SHP77 (cell line): ENCODE measurements around the gene NCKAP1.
"Not testable (repeated sequence)": the region's sequence is repeated elsewhere in the genome, so short reads cannot be mapped to it uniquely, and the experiment has no call there.

Source experiments
- DNase-seq, 2 experiments: peaks; one replicate each; lab custom pipeline; 2025; lab: John Stamatoyannopoulos, UW

Gene NCKAP1, protein sequence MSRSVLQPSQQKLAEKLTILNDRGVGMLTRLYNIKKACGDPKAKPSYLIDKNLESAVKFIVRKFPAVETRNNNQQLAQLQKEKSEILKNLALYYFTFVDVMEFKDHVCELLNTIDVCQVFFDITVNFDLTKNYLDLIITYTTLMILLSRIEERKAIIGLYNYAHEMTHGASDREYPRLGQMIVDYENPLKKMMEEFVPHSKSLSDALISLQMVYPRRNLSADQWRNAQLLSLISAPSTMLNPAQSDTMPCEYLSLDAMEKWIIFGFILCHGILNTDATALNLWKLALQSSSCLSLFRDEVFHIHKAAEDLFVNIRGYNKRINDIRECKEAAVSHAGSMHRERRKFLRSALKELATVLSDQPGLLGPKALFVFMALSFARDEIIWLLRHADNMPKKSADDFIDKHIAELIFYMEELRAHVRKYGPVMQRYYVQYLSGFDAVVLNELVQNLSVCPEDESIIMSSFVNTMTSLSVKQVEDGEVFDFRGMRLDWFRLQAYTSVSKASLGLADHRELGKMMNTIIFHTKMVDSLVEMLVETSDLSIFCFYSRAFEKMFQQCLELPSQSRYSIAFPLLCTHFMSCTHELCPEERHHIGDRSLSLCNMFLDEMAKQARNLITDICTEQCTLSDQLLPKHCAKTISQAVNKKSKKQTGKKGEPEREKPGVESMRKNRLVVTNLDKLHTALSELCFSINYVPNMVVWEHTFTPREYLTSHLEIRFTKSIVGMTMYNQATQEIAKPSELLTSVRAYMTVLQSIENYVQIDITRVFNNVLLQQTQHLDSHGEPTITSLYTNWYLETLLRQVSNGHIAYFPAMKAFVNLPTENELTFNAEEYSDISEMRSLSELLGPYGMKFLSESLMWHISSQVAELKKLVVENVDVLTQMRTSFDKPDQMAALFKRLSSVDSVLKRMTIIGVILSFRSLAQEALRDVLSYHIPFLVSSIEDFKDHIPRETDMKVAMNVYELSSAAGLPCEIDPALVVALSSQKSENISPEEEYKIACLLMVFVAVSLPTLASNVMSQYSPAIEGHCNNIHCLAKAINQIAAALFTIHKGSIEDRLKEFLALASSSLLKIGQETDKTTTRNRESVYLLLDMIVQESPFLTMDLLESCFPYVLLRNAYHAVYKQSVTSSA

DNA sequence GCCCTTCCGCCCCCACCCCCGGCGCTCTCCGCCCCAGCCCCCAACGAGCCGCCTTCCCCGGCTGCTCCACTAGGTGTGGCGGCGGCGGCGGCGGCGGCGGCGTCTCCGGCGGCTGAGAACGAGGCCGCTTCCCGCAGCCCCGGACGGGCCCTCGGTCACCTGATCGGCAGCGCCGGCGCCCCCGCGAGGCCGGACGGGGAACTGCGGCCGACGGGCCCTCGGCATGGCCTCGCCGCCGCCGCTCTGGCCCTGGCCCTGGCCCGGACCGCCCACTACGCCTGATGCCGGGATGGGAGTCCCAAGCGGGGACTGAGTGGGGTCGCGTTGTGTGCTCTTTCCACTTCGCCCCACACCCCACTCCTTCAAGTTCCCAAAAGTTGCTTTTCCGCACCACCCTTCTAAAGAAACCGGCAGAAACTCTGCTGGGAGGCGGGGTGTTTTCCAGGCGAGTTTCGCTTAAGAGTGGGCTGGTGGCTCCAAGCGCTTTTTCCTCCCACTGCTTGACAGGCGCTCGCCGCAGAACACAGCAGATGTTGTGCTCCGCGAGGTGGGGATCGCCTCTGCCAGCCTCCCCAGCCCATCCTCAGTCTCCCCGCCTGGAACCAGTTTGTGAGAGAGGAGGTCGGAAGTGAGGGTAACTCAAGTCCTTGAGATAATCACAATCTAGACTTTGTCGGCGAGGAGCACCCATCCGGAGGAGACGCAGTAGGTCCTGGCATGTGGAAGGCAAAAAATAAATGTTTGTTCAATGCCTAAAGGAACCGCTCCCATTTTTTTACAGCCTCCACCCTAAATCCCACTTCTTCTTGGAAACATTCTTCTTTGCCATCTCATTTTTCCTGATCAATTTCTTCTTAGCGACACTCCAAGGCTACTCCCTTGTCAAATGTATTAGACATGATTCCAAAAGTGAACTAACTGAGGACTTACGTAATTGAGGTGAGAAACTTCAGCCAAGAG lies at the start of gene NCKAP1:
Gene NCKAP1 (minus strand): TSS at position 117 of the 960 bp plus-strand sequence. CDS start 358 bp downstream, outside the sequence.
- DNase-seq: peak; percentile 56 to 85

DNA sequence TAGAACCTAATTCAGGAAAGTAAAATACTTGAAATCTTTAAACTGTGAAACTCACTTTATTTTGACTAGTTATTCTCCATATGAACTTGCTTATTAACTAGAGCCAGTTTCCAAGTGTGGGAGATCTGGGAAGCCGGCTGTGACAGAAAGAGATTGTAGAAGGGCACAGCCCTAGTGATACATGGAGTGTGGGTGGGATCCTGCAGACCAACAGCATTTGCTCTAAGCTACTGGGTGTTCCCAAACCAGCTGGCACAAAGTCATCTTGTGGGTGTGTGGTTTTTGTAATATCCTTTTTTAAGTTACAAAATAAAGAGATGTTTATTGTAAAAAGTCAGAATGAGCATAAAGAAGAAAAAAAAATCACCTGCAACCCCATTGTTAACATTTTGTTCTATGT lies 43.7 kb upstream of the NCKAP1 start:
- no peak for DNase-seq

DNA sequence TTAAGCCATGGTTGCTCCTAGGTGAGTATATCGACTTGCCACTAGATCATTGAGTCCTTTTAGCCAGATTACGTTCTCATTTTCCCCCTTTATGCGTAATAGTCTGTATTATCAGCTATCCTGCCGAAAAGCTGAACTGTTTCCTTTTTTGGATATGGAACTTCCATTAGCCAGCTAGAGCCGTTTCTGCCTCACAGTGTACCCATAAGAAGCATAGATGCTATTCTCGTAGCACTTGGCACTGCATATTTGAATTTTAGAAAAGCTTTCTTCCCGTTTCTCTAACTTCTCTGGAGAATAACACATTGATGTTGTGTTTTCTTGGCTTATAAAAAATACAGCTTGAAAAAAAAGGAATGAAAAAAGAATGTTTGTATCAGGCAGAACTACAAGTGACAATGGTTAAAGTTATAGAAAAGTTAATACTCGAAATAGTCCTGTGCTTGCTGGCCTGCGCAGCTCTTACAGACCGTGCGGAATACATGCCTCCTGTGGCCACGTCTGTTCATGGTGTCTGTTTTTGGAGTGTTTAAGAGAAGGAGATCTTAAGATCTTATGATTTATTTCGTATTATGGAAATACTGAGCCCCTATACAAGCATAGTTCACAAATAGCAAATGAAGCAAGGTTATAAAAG lies 41.0 kb upstream of the NCKAP1 start:
- peak; percentile 9 to 22 for DNase-seq

DNA sequence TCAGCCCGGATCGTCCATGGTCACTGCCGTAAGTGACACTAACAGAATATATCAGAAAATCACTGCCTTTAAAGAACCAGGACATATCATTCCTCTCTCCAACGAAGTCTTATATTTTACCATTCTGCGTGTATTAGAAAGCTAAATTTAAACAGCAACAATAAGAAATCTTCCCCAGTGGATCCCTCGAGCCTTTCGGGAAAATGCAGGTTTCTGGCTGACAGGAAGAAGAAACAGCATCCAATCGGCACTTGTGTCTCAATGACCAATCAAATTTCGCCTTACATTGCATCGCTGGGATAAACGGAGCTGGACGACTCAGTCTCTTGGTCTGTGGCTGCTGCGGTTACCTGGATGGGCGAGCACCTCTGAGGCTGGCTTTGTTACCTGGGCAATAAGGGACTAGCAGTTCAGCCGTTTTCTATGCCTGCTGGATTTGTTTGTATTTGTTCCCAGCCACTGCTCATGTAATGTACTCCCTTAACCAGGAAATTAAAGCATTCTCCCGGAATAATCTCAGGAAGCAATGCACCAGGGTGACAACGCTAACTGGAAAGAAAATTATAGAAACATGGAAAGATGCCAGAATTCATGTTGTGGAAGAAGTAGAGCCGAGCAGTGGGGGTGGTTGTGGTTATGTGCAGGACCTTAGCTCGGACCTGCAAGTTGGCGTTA lies 40.3 kb upstream of the NCKAP1 start, which contains the start of gene DUSP19:
Gene DUSP19 (plus strand): TSS at position 284 of the 675 bp plus-strand sequence. CDS start 187 bp downstream, at position 471.
- peak; percentile 88 to 90 for DNase-seq

DNA sequence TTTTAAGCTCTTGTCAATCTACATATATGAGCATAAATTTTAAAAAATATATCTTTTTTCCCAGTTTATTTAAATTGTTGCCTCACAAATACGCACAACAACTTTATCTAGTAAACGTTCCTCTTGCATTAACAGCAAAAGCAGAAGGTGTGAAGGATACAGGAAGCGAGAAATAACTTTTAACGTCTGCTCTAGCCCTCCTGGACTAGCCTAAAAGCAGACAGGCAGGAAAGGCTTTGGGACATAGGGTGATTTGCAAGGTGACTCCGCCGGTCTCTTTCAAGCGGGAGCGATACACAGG lies 39.9 kb upstream of the NCKAP1 start:
- no peak for DNase-seq

DNA sequence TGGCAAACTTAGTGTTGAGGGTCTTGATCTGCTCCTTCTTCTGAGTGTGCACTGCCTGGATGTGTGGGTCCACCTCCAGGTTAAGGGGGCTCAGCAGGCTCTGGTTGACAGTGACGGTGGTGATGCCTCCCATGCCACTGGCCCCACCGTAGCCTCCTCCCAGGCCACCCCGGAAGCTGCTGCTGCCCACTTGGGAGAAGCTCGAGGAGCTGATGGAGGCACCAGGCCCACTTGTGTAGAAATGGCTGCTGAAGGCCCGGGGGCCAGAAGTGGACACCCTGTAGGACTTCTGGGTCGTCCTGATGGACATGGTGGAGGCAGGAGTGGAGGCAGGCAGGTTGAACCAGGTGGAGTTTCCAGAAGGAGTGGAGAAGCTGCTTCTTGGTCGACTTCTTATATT lies 33.9 kb upstream of the NCKAP1 start:
- no peak for DNase-seq

DNA sequence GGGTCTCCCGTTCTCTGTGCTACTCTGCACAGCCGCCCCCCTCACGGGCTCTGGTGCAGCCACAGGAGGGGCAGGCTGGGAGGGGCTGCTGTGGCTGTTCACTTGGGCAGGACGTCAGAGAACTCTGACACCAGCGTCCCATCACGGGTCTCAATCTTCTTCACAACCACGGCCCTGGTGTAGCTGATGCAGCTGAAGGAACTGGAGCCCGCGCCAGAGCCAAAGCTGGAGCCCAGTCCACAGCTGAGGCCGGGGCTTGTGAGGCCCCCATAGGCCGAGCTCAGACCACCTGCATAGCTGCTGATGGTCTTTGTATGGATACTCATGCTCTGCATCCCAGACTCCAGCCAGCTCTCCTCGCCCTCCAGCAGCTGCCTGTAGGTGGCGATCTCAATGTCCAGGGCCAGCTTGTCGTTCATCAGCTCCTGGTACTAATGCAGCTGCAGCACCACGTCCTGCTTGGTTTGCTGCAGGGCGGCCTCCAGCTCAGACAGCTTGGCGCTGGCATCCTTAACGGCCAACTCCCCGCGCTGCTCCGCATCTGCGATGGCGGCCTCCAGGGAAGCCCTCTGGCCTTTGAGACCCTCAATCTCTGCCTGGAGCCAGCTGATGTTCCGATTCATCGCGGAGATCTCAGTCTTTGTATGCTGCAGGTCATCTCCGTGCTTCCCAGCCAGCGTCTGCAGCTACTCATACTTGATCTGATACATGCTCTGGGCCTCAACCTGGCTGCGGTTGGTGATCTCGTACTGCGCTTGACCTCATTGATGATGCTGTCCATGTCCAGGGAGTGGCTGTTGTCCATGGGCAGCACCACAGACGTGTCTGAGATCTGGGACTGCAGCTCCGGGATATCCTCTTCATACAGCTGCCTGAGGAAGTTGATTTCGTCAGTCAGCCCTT lies 32.9 kb upstream of the NCKAP1 start:
- DNase-seq: peak; percentile 82 to 84

DNA sequence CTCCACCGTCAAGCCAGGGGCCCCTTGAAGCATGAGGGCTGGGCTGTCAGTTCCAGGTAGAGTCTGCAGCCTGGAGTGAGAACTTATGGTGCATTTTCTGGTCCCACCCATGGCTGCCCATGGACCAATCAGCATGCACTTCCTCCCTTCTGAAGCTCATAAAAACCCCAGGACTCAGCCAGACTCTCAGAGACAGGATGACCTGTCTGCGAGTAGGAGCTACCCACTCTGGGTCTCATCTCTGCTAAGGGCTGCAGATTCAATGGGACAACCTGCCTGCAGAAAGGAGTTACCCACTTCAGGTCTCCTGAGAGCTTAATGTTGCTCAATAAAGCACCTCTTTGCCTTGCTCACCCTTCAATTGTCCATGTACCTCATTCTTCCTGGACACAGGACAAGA lies 30.9 kb upstream of the NCKAP1 start:
- DNase-seq: no peak

DNA sequence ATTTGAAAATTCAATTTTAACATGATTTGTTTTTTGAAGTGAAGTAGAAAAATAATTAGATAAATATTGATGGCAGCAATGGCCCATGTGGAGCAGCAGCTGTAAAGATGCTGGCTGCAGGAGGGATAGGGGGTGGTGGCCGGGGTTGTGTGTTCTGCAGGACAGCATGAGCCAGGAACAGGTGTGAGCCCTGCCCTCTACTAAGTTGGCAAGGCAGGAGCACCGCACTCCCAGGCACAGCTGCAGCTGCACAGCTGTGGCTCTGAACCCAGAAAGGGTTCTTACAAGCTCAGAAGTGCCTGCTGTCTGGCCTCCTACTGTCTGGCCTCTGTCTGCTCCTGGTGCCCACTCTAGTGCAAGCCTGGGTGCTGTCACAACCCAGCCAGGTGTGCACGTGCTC lies 30.3 kb upstream of the NCKAP1 start:
- no peak for DNase-seq

DNA sequence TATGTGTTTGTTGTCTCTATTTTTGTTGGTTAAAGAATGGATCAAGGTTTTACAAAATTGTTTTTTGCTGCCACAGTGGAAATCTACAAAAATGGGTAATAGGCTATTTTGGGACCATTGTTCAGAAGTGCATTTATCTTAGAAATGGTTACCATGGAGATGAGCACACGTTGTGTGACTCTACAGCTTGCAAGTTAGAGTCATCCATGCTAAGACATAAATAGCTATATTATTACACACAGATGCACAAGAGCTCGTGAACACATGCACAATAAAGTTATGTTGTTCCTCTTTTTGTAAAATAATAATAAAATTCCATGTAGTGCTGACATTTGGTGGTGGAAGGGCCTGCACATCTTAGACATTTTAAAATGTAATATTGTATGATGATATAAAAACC lies 24.8 kb upstream of the NCKAP1 start:
- no peak for DNase-seq

DNA sequence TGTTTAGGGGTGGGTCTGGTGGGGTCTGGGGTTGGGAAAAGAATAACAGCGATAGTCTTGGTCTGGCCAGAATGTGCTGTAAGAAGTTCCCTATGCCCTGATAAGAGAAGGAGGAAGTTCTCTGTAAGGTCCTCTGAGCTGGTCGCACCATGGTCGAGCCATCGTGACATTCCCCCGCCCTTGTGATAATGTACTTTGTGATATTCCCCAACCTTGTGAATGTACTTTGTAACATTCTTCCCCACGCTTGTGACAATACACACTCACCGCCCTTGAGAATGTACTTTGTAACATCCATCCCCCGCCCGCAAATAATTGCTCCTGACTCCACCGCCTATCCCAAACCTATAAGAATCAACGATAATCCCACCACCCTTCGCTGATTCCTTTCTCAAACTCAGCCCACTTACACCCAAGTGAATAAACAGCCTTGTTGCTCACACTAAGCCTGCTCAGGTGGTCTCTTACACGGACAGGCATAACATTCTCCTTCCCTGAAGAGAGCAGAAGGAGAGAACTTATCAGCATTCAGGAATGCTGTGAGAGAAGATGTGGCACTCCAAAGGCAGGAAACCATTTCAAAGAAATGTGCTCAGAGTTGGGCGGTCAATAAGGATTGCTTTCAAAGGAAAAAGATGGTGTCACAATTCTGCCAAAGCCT lies 22.4 kb upstream of the NCKAP1 start:
- no peak for DNase-seq

DNA sequence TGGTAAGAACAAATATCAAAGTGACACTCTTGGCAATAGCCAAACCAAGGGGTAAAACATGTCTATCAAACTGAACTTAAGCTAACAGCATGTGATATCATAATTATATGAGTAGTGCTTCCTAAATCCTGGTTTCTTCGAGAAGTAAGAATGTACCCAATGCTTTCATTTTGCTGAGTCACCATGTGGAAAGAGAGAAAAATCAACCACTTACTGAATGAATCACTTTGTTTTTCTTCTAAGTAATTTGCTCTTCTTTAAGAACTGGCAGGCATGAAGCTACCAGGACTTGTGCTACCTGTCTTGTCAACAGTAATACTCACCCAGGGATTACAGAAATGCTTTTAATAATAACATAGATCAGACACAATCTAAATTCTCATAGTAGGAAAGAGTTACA lies 21.3 kb upstream of the NCKAP1 start:
- no peak for DNase-seq

DNA sequence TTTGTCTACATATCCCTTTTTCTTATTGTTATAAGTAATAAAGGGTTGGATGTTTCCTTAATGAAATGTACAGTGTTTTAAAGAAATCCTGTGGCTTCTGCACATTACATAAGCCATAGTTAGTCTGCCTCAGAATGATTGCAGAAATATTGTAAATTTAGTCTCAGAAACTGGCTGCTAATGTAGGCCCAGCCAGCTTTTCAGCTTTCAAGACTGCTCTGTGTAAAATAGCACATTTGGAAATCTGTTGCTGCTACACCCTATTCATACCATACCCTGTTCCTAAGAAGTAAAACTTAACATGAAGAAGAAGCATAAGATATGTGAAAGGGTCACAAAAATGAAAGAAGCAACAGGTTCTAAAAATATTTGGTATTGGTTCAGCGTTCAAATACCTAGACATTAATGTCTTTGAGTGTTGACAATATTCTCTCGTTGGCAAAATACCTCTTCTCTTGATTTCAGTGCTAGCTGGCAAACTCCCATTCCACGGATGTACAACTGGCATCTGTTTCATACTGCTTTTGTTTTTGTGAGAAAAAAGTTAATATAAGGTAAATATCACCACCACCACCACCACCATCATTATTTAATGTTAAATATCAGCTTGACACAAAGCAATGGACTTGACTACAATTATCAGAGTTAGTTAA lies 19.2 kb upstream of the NCKAP1 start:
- no peak for DNase-seq

DNA sequence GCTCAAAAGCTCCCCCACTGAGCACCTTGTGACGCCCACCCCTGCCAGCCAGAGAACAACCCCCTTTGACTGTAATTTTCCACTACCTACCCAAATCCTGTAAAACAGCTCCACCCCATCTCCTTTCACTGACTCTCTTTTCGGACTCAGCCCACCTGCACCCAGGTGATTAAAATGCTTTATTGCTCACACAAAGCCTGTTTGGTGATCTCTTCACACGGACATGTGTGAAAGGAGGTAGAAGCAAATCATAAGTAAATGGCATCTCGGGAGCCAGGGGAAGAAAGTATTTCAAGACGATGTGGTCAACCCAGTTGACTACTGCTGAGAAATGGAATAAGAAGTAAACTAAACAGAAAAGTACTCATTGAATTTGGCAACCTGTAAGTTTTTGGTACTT lies 11.2 kb upstream of the NCKAP1 start:
- no peak for DNase-seq

DNA sequence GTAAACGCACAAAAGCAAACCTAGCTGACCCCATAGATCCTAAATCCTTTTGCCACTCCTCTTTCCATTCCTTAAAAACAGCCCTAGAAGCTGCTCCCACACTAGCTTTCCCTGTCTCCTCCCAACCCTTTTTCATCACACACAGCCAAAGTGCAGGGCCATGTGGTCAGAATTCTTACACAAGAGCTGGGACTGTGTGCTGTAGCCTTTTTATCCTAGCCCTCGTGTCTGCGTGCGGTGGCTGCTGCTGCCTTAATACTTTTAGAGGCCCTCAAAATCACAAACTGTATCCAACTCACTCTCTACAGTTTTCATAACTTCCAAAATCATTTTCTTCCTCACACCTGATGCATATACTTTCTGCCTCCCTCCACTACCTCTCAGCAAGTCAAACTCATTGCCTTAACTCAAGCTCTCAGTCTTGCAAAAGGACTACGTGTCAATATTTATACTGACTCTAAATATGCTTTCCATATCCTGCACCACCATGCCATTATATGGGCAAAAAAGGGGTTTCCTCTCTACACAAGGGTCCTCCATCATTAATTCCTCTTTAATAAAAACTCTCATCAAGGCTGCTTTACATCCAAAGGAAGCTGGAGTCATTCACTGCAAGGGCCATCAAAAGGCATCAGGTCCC lies 9.3 kb upstream of the NCKAP1 start:
- not testable (repeated sequence) for DNase-seq

DNA sequence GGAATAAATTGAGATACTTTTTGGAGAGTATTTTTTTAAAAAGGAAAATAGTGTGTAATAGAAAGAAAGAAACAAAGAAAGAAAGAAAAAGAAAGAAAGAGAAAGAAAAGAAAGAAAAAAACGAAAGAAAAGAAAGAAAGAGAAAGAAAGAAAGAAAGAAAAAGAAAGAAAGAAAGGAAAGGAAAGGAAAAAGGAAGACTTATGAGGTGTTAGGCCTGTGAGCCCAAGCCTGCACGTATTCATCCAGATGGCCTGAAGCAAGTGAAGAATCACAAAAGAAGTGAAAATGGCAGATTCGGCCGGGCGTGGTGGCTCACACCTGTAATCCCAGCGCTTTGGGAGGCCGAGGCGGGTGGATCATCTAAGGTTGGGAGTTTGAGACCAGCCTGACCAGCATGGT lies 5.3 kb upstream of the NCKAP1 start:
- not testable (repeated sequence) for DNase-seq

DNA sequence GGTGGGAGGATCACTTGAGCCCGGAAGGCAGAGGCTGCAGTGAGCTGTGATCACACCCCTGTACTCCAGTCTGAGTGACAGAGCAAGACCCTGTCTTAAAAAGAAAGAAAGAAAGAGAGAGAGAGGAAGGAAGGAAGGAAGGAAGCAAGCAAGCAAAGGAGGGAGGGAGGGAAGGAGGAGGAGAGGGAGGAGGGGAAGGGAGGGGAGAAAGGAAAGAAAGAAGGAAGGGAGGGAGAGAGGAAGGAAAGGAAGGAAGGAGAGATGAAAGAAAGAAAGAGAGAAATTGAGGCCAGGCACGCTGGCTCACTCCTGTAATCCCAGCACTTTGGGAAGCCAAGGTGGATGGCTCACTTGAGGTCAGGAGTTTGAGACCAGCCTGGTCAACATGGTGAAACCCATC lies 2.3 kb upstream of the NCKAP1 start:
- DNase-seq: no peak
